GM12878 (cell line): Measurements from ENCODE around the gene EXOC3L4. TPM values are rescaled to one million over a fixed set of nuclear protein-coding genes. Genes with fewer than 3 reads are reported as not detected.

Experiments used
- ATAC-seq: fragments of 200-7000 bp; cut with Tn5 transposase; 3 replicates; pipeline ENCODE4 v1.9.1; 2020; ENCODE audit warnings: mild to moderate bottlenecking, moderate library complexity
- BruUV-seq: library from RNA; stranded (reverse); fragments of 400-500 nt; replicated peaks from 2 replicates; lab custom pipeline; 2021; lab: Mats Ljungman, UMichigan
- CTCF ChIA-PET: fragments of 300-600 bp; sonication (Branson Sonifier 250); formaldehyde crosslinking; extraction: SDS; loops from one replicate; lab custom pipeline; 2021; ENCODE audit warnings: inconsistent platforms; lab: Yijun Ruan, JAX
- POLR2A ChIA-PET: fragments of 350-600 bp; formaldehyde crosslinking; extraction: SDS; loops from one replicate; lab custom pipeline; 2021; ENCODE audit warnings: inconsistent platforms; lab: Charles Lee
- RAD21 ChIA-PET: fragments of 300-600 bp; sonication (Branson Sonifier 250); formaldehyde crosslinking; loops from one replicate; lab custom pipeline; 2023; ENCODE audit warnings: antibody characterized with exemption; ENCODE audit not compliant: unreplicated experiment; lab: Charles Lee
- SMC1A ChIA-PET: fragments of 300-600 bp; sonication (Branson Sonifier 250); formaldehyde crosslinking; loops from one replicate; lab custom pipeline; 2023; ENCODE audit not compliant: unreplicated experiment, uncharacterized antibody; lab: Charles Lee
- DNase-seq: peaks from one replicate; pipeline ENCODE4 v3.0.0-alpha.2; 2011; ENCODE audit warnings: low read depth, low spot score
- FAIRE-seq: peaks from 3 replicates; lab custom pipeline; 2011; peaks lifted over from hg19 to GRCh38; lab: Jason Lieb, UNC
- H2AFZ ChIP-seq: 2 replicates; pipeline ENCODE4 v1.6.0; 2011; ENCODE audit warnings: low read depth, low read length, control low read depth; ENCODE audit not compliant: control insufficient read depth
- H3K27ac ChIP-seq: 2 replicates; pipeline ENCODE4 v1.5.1; 2011; ENCODE audit warnings: control low read depth; ENCODE audit not compliant: control insufficient read depth, insufficient read depth
- H3K27me3 ChIP-seq, 2 experiments: replicated peaks in 1 of 2; 2 replicates each; pipeline versions ENCODE4 v1.6.0 to v1.6.1; 2011; ENCODE audit warnings: low read length in 1 of 2; ENCODE audit not compliant: control insufficient read depth in 2 of 2, insufficient read depth in 2 of 2
- H3K36me3 ChIP-seq, 2 experiments: 2 replicates each; pipeline ENCODE4 v1.5.1; 2011; ENCODE audit warnings: low read length in 1 of 2; ENCODE audit not compliant: control insufficient read depth in 2 of 2, insufficient read depth in 2 of 2
- H3K4me1 ChIP-seq: 2 replicates; pipeline ENCODE4 v1.6.1; 2011; ENCODE audit warnings: mild to moderate bottlenecking, low read length, moderate library complexity, mixed read lengths; ENCODE audit not compliant: control insufficient read depth, insufficient read depth
- H3K4me2 ChIP-seq: 2 replicates; pipeline ENCODE4 v1.6.0; 2011; ENCODE audit warnings: control low read depth; ENCODE audit not compliant: control insufficient read depth, insufficient read depth
- H3K4me3 ChIP-seq: fragments of 200-600 bp; sonication (generic); 2 replicates; pipeline ENCODE4 v1.5.1; 2016
- H3K79me2 ChIP-seq: 2 replicates; pipeline ENCODE4 v1.6.0; 2011; ENCODE audit warnings: low read length; ENCODE audit not compliant: control insufficient read depth, insufficient read depth
- H3K9ac ChIP-seq: 2 replicates; pipeline ENCODE4 v1.8.0; 2011; ENCODE audit warnings: low read length, control low read depth, mixed read lengths; ENCODE audit not compliant: control insufficient read depth, insufficient read depth
- H3K9me3 ChIP-seq: replicated peaks from 3 replicates; pipeline ENCODE4 v1.5.1; 2011; ENCODE audit warnings: mild to moderate bottlenecking, low read length; ENCODE audit not compliant: control insufficient read depth, insufficient read depth
- H4K20me1 ChIP-seq: 2 replicates; pipeline ENCODE4 v1.6.0; 2011; ENCODE audit not compliant: control insufficient read depth, insufficient read depth
- ELK1 ChIP-seq: IDR thresholded peaks from 2 replicates; pipeline ENCODE4 v1.6.1; 2012; ENCODE audit warnings: low read depth, low read length, improper control_type of control experiment
- EP300 ChIP-seq, 2 experiments: fragments of 150-350 bp in 1 of 2; IDR thresholded peaks; 2 replicates each; pipeline ENCODE4 v1.6.1; 2011 to 2012; ENCODE audit warnings: low read depth in 2 of 2, low read length in 2 of 2, borderline replicate concordance in 1 of 2, improper control_type of control experiment in 1 of 2, inconsistent platforms in 1 of 2; ENCODE audit not compliant: control insufficient read depth in 1 of 2
- EZH2 ChIP-seq: IDR thresholded peaks from 2 replicates; pipeline ENCODE4 v1.6.1; 2012; ENCODE audit warnings: low read depth, mild to moderate bottlenecking, control low read depth, inconsistent platforms, low read length, borderline replicate concordance; ENCODE audit not compliant: control insufficient read depth
- HDGF ChIP-seq: fragments of 450-650 bp; IDR thresholded peaks from 2 replicates; pipeline ENCODE4 v1.6.1; 2016; ENCODE audit warnings: antibody characterized with exemption
- SMAD1 ChIP-seq: fragments of 450-650 bp; IDR thresholded peaks from 2 replicates; pipeline ENCODE4 v1.6.1; 2018; ENCODE audit warnings: mild to moderate bottlenecking, low read depth; ENCODE audit not compliant: partially characterized antibody
- WGBS: methylation state at CpG from one replicate; pipeline ENCODE4 v1.1.6; 2016; ENCODE audit warnings: low lambda C conversion rate; ENCODE audit not compliant: insufficient replicate concordance, insufficient coverage; ENCODE audit errors: missing lambda C conversion rate; 5-methylcytosine and 5-hydroxymethylcytosine counted together
- in situ Hi-C: fragments of 300-500 bp; cut with MboI; formaldehyde crosslinking; loops from 9 replicates; pipeline ENCODE4 v1.14.3; 2018; ENCODE audit warnings: mixed read lengths
- intact Hi-C: fragments of 100-400 bp; cut with micrococcal nuclease; formaldehyde crosslinking; loops from one replicate; pipeline ENCODE4 v1.14.2; 2022; ENCODE audit not compliant: unreplicated experiment
- polyA plus RNA-seq, 11 experiments: library from polyadenylated mRNA; depleted of rRNA in 4 of 11; unstranded in 6 of 11; stranded (reverse) in 5 of 11; fragments of >200 nt; fragmentation: Nextera tagmentation in 4 of 11; fragmentation: Illumina TruSeq in 1 of 11; extraction: Ambion mirVana in 4 of 11; extraction: Trizol in 1 of 11; gene quantifications; 1 replicate in 1 of 11; 2 replicates in 10 of 11; pipeline versions ENCODE4 v1.2.1 to v1.2.3, GENCODE V29; 2011 to 2016; ENCODE audit warnings: inconsistent platforms in 2 of 11, missing spikeins in 2 of 11, low read depth in 1 of 11
- total RNA-seq, 4 experiments: library from RNA; depleted of rRNA in 3 of 4; stranded (reverse); fragments of >200 nt in 3 of 4; fragmentation: Illumina TruSeq in 1 of 4; extraction: Trizol in 1 of 4; gene quantifications; 2 replicates each; pipeline versions ENCODE4 v1.2.1 to v1.2.3, GENCODE V29; 2013 to 2021
- TF ChIP-seq, protein P1 (sequence below): fragments of 450-650 bp; formaldehyde crosslinking; IDR thresholded peaks from 2 replicates; pipeline ENCODE4 v1.5.0; 2022; ENCODE audit warnings: mild to moderate bottlenecking, missing genetic modification characterization

The EXOC3L4 gene
- total and polyA plus RNA-seq, 10 of the 15 experiments (the other 5 are each of a cell fraction or from before 2014, with no cell fraction given): not detected

- ChIA-PET RAD21 (interaction anchor here (1.0 kb wide), 1 partner anchor 39 kb away, joined by 5 read pairs; no protein-coding TSS in a partner anchor), SMC1A (interaction anchor here (2.2 kb wide), 1 partner anchor 39 kb away, joined by 6 read pairs; no protein-coding TSS in a partner anchor), POLR2A (no interaction called here), CTCF (interaction anchor here (1.2 to 8.6 kb wide), 2 partner anchors 39 to 41 kb away, joined by 4 to 176 read pairs; no protein-coding TSS in a partner anchor)
- no peaks in the 10 kb centered on the region for H3K79me2 ChIP-seq
- 1% methylated on average over 4 of the region's 4 CpGs for WGBS
- H3K36me3 ChIP-seq: no peaks in the 10 kb centered on the region
- FAIRE-seq: no peak
- no peak overlapping the region for H2AFZ ChIP-seq
- H3K4me1 ChIP-seq: peaks cover 16% of the 10 kb centered on the region
- ATAC-seq: no peak
- no peak overlapping the region for H3K27ac ChIP-seq
- H3K27me3 ChIP-seq: no peaks in the 10 kb centered on the region
- in situ Hi-C loops (no loop called here), intact Hi-C loops (loop anchor here (5.0 kb wide), 1 partner anchor 43 kb away; no protein-coding TSS in a partner anchor)
- H3K9me3 ChIP-seq: no peaks in the 10 kb centered on the region
- BruUV-seq: no TSS peak
- no peak overlapping the region for H3K9ac ChIP-seq
- DNase-seq: no peak
- TF ChIP-seq ELK1 (no peak), EP300 (IDR thresholded peaks at IDR 0.05; ENCODE audit: borderline replicate concordance in 1 of 2, control insufficient read depth in 1 of 2, low read depth in 2 of 2, low read length in 2 of 2) (no peak), HDGF (no peak), SMAD1 (no peak), EZH2 (no peak)
- TF ChIP-seq, protein P1, sequence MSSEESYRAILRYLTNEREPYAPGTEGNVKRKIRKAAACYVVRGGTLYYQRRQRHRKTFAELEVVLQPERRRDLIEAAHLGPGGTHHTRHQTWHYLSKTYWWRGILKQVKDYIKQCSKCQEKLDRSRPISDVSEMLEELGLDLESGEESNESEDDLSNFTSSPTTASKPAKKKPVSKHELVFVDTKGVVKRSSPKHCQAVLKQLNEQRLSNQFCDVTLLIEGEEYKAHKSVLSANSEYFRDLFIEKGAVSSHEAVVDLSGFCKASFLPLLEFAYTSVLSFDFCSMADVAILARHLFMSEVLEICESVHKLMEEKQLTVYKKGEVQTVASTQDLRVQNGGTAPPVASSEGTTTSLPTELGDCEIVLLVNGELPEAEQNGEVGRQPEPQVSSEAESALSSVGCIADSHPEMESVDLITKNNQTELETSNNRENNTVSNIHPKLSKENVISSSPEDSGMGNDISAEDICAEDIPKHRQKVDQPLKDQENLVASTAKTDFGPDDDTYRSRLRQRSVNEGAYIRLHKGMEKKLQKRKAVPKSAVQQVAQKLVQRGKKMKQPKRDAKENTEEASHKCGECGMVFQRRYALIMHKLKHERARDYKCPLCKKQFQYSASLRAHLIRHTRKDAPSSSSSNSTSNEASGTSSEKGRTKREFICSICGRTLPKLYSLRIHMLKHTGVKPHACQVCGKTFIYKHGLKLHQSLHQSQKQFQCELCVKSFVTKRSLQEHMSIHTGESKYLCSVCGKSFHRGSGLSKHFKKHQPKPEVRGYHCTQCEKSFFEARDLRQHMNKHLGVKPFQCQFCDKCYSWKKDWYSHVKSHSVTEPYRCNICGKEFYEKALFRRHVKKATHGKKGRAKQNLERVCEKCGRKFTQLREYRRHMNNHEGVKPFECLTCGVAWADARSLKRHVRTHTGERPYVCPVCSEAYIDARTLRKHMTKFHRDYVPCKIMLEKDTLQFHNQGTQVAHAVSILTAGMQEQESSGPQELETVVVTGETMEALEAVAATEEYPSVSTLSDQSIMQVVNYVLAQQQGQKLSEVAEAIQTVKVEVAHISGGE: no peak
- no peak overlapping the region for H3K4me3 ChIP-seq
- no peak overlapping the region for H3K4me2 ChIP-seq
- H4K20me1 ChIP-seq: no peaks in the 10 kb centered on the region
Observed at GRCh38 chr14:103144085-103144484, 49.6 kb downstream of the EXOC3L4 start.
